Tibial artery (tissue), 4 donors: Measurements from ENCODE around the gene CFL2.
"Not testable (repeated sequence)": the region's sequence is repeated elsewhere in the genome, so short reads cannot be mapped to it uniquely, and the experiment has no call there.

Experiments
- DNase-seq, 2 donors: peaks; one replicate each; pipeline ENCODE4 v3.0.0-alpha.2; 2019
- H3K27ac ChIP-seq, 2 donors: fragments of 200-600 bp; sonication (generic) in 1 of 2; 1 replicate in 1 of 2; 2 replicates in 1 of 2; pipeline ENCODE4 v1.5.1; 2018 to 2019; ENCODE audit warnings: mild to moderate bottlenecking in 1 of 2
- H3K27me3 ChIP-seq, 2 donors: fragments of 200-600 bp; sonication (generic) in 1 of 2; one replicate each; pipeline versions ENCODE4 v1.5.1 to v1.6.0; 2016 to 2019
- H3K36me3 ChIP-seq, 3 donors: fragments of 200-600 bp; sonication (generic) in 2 of 3; one replicate each; pipeline ENCODE4 v1.5.1; 2016 to 2019; ENCODE audit warnings: mild to moderate bottlenecking in 2 of 3
- H3K4me1 ChIP-seq, 4 donors: fragments of 200-600 bp; sonication (generic) in 2 of 4; 1 replicate in 3 of 4; 2 replicates in 1 of 4; pipeline ENCODE4 v1.5.1; 2016 to 2019
- H3K4me3 ChIP-seq, 2 donors: fragments of 200-600 bp; sonication (generic) in 1 of 2; 1 replicate in 1 of 2; 2 replicates in 1 of 2; pipeline ENCODE4 v1.5.1; 2018 to 2019; ENCODE audit warnings: mild to moderate bottlenecking in 2 of 2
- H3K9me3 ChIP-seq, 3 donors: fragments of 200-600 bp; sonication (generic) in 1 of 3; one replicate each; pipeline ENCODE4 v1.5.1; 2016 to 2019
- intact Hi-C: fragments of 100-400 bp; cut with DNase I; formaldehyde crosslinking; loops from one replicate; pipeline ENCODE4 v1.15.0; 2023; ENCODE audit warnings: low total_unique reads
- TF ChIP-seq, protein P1 (sequence below), 2 experiments: fragments of 200-600 bp in 1 of 2; fragments of 450-650 bp in 1 of 2; IDR thresholded peaks; one replicate each; pipeline ENCODE4 v1.5.1; 2017 to 2019; ENCODE audit warnings: antibody characterized with exemption in 2 of 2, mild to moderate bottlenecking in 1 of 2, moderate library complexity in 1 of 2

The CFL2 gene

DNA sequence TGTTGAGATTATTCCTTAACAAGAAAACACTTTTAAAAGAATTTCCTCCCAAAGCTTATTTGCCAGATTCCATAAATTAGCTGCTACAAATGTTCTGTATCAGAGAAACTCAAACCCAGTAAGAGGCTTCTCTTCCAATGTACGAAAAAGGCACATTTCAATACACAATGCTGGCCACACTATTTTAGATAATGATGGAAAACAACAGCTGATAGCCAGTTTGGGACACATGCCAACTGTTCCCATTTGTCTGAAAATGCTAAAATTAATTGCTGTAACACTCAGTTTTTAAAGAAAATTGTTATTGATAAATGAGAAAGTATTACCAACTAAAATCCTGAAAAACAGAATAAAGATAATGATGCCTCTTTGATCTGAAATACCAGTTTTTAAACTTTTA lies 4.4 kb downstream of the CFL2 start:
- peaks cover 0 to 8% (median 4%) of the 10 kb centered on the region in 3 donors for H3K36me3 ChIP-seq
- TF ChIP-seq, protein P1, sequence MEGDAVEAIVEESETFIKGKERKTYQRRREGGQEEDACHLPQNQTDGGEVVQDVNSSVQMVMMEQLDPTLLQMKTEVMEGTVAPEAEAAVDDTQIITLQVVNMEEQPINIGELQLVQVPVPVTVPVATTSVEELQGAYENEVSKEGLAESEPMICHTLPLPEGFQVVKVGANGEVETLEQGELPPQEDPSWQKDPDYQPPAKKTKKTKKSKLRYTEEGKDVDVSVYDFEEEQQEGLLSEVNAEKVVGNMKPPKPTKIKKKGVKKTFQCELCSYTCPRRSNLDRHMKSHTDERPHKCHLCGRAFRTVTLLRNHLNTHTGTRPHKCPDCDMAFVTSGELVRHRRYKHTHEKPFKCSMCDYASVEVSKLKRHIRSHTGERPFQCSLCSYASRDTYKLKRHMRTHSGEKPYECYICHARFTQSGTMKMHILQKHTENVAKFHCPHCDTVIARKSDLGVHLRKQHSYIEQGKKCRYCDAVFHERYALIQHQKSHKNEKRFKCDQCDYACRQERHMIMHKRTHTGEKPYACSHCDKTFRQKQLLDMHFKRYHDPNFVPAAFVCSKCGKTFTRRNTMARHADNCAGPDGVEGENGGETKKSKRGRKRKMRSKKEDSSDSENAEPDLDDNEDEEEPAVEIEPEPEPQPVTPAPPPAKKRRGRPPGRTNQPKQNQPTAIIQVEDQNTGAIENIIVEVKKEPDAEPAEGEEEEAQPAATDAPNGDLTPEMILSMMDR (IDR thresholded peaks at IDR 0.05): no peak
- H3K4me3 ChIP-seq: peak overlapping the region in 1 of 2 donors; percentile 69
- intact Hi-C loops: loop anchor here (10.0 kb wide), 1 partner anchor 165 kb away; the partner anchor contains the start of gene BAZ1A
- H3K9me3 ChIP-seq: no peaks in the 10 kb centered on the region
- H3K27ac ChIP-seq: peak overlapping the region; percentile 95
- DNase-seq: no peak
- H3K4me1 ChIP-seq: peaks cover 0 to 59% (median 20%) of the 10 kb centered on the region in 4 donors
- H3K27me3 ChIP-seq: no peaks in the 10 kb centered on the region

DNA sequence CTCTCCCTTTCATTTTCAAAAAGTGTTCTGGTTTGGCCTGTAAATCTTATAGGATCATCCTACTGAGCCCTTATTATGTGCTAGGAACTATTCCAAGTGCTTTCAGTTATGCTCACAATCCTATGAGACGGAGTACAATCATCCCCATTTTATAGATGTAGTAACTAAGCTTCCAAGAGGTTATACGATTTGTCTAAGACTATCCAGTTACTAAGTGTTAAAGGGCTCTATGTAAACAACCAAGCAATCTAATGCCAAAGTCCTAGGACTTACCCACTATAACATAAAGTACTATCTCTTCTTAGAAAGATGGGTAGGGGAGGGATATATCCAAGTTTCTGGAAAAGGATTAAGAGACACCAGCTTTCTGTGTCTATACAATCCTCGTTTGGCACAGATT lies 6.7 kb downstream of the CFL2 start:
- Histone ChIP-seq H3K36me3 (peaks cover 0 to 8% (median 4%) of the 10 kb centered on the region in 3 donors), H3K9me3 (no peaks in the 10 kb centered on the region), H3K4me1 (peaks cover 0 to 51% (median 20%) of the 10 kb centered on the region in 4 donors), H3K4me3 (no peak overlapping the region), H3K27me3 (no peaks in the 10 kb centered on the region), H3K27ac (peak overlapping the region in 1 of 2 donors; percentile 95)
- TF ChIP-seq, protein P1 (IDR thresholded peaks at IDR 0.05): no peak
- intact Hi-C loops: no loop called here
- no peak for DNase-seq

DNA sequence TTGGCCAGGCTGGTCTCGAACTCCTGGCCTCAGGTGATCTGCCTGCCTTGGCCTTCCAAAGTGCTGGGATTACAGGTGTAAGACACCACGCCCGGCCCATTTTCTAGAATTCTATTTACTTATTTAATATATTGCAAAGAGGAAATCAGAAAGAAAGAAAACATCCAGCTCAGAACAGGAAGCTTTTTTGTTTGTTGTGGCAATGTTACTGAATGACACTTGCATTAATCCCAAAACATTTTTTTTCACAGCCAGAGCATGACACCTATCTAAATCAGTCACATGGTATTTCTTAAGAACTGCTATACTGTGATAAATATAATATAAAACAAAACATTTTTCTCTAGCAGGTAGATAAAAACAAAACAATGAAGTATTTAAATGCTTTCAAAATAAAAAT lies 12.6 kb downstream of the CFL2 start:
- intact Hi-C loops: no loop called here
- DNase-seq: no peak
- no peaks in the 10 kb centered on the region for H3K36me3 ChIP-seq
- no peak overlapping the region for H3K27ac ChIP-seq
- no peaks in the 10 kb centered on the region for H3K9me3 ChIP-seq
- peaks cover 0 to 7% (median 0%) of the 10 kb centered on the region in 4 donors for H3K4me1 ChIP-seq
- no peaks in the 10 kb centered on the region for H3K27me3 ChIP-seq
- H3K4me3 ChIP-seq: no peak overlapping the region
- TF ChIP-seq, protein P1 (IDR thresholded peaks at IDR 0.05): no peak

DNA sequence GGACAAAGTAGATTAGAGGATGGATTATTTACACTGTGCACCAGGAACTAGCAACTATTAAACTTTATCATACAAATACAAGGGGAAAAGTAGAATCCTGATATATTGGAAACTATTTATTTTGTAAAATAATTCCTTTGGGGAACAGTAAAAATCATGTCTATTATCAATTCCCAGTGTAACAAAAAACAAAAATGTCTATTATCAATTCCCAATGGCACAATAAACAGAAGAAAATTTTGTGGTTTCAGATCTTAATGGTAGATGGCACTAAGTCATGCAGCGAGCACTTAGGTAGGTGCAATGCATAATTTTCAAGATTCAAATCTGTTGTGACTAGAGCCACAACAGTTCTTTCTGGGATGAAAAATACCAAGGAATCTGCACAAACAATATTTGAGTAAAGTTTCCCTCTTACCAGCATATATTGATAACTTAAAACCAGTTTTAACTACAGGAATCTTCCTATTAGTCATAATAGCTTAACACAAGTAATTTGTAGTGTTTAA lies 13.7 kb downstream of the CFL2 start:
- Histone ChIP-seq H3K36me3 (no peaks in the 10 kb centered on the region), H3K27me3 (no peaks in the 10 kb centered on the region), H3K4me3 (no peak overlapping the region), H3K9me3 (no peaks in the 10 kb centered on the region), H3K4me1 (peaks cover 0 to 7% (median 0%) of the 10 kb centered on the region in 4 donors), H3K27ac (no peak overlapping the region)
- intact Hi-C loops: no loop called here
- DNase-seq: no peak
- TF ChIP-seq, protein P1 (IDR thresholded peaks at IDR 0.05): no peak

DNA sequence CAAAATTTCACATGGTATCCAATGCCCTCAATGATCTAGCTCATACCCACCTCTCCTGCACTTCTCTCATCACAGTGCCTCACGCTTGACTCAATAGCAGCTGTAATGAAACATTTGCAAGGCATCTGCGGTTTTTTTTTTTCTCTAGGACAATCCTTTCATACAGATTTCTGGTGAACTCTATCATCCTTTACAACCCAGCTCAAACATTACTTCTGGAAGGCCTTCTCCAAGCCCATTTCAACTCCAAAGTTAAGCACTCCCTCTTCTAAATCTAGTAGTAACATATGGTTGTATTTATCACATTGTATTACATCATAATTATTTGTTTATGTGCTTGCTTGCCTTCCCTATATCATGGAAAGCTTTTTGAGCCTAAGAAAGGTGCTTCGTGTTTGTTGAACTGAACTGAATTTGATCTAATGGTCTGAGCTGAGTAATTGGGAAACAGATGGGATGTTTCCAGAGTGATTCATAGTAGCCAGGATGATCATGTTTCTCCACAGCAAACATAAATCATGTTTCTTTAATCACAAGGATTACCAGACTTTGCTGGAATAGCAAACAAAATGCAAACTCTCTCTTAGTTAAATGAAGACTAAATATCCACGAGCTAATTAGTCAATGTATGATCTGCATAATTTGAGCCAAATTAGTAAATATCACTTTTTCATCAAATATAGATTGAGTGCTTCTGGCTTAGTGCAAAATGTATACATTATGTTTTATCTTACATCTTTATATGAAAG lies 14.3 kb downstream of the CFL2 start:
- Histone ChIP-seq H3K4me3 (no peak overlapping the region), H3K4me1 (peaks cover 0 to 7% (median 0%) of the 10 kb centered on the region in 4 donors), H3K36me3 (no peaks in the 10 kb centered on the region), H3K27me3 (no peaks in the 10 kb centered on the region), H3K9me3 (no peaks in the 10 kb centered on the region), H3K27ac (peak overlapping the region in 1 of 2 donors; percentile 34)
- DNase-seq: no peak
- intact Hi-C loops: no loop called here
- TF ChIP-seq, protein P1 (IDR thresholded peaks at IDR 0.05): no peak

DNA sequence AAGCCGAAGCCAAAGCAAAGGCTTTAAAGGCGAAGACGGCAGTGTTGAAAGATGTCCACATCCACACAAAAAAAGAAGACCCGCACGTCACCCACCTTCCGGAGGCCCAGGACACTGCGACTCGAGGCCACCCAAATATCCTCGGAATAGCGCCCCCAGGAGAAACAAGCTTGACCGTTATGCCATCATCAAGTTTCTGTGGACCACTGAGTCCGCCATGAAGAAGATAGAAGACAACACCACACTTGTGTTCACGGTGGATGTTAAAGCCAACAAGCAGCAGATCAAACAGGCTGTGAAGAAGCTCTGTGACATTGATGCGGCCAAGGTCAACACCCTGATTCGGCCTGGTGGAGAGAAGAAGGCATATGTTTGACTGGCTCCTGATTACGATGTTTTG lies 20.2 kb downstream of the CFL2 start:
- H3K27me3 ChIP-seq, intact Hi-C loops, H3K27ac ChIP-seq, H3K4me3 ChIP-seq, H3K36me3 ChIP-seq, DNase-seq, H3K9me3 ChIP-seq: not testable (repeated sequence)
- peaks cover 0 to 23% (median 12%) of the 10 kb centered on the region in 4 donors for H3K4me1 ChIP-seq
